HG02623 (cell line): ENCODE data around the gene AMPD1.

Experiments
- ATAC-seq: cut with Tn5 transposase; IDR thresholded peaks from one replicate; pipeline ENCODE4 v1.9.1; 2021; ENCODE audit warnings: moderate library complexity; ENCODE audit not compliant: unreplicated experiment

Gene AMPD1

DNA sequence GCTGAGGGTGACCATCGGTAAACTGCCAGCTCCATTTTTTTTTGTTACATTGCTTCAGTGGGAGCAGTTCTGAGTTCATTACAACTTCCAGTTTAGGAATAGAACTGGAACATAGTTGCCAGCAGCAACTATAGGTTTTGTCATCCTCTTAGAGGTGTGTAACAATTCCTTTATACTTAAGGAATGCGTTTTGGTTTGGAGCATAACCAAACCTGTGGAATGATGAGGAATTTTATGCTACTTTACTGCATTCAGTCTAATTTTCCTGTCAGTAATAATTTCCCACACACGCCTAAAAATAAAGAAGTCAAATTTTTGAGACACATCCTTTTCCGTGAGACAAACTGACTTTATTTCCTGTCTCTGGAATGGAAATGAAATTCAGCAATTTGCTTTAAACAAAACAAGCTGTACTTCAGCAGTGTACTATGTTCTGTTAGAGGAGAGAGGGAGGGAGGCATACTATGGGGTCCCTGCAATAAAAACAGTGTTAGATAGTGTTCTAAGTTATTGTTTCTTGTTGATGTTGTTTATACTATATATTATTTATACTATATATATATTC lies 4.8 kb upstream of the AMPD1 start:
- ATAC-seq, result no peak

DNA sequence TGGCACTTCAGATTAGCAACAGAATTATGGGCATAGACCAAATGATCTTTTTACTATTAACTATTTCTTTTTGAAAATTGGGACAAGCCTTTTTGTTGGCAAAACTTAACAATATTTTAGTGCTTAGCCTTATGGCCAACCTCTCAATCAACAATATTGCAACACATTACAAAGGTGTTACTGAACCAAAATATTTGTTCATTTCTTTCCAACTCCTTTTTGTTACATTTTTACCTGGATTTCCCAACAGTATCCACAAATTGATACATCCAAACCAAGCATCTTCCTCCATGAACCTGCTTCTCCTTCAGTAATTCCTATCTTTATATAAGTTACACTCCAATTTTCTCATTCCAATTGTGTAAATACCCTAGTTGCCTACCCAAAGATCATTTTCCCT lies 1.5 kb upstream of the AMPD1 start:
- ATAC-seq, result no peak

DNA sequence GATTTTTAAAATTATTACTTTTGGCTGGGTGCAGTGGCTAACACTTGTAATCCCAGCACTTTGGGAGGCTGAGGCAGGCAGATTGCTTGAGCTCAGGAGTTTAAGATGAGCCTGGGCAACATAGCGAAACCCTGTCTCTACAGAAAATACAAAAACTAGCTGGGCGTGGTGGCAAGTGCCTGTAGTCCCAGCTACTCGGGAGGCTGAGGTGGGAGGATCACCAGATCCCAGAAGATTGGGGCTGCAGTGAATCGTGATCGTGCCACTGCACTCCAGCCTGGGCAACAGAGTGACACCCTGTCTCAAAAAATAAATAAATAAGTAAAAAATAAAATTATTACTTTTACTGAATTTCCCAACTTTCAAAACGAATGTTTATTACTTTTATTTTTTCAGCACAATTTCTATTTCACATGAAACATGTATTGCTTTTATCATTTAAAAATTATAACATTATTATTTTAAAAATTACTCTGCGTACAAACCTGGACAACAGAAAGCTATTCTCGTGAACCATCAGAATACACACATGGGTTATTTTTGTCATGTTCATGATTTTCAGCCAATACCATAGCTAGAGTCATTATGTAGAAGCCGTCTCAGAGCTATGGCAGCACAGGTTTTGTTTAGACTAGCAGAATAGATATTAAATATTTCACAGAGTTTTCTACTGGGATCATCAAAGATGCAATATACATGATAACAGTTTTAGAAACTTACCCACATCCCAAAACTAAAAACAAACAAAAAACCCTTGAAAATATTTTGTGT lies 621 bp downstream of the AMPD1 start:
- ATAC-seq, result no peak

DNA sequence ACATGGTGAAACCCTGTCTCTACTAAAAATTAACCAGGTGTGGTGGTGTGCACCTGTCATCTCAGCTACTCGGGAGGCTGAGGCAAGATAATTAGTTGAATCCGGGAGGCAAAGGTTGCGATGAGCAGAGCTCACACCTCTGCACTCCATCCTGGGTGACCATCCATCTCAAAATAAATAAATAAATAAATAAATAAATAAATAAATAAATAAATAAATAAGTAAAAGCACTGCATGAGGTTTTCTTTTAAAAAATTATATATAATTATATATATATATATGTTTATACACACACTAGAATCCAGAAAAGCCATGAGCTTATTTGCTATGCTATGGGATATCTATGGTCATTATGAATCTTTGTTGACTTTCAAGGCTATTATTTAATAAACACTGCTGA lies 2.4 kb downstream of the AMPD1 start:
- ATAC-seq, result no peak

DNA sequence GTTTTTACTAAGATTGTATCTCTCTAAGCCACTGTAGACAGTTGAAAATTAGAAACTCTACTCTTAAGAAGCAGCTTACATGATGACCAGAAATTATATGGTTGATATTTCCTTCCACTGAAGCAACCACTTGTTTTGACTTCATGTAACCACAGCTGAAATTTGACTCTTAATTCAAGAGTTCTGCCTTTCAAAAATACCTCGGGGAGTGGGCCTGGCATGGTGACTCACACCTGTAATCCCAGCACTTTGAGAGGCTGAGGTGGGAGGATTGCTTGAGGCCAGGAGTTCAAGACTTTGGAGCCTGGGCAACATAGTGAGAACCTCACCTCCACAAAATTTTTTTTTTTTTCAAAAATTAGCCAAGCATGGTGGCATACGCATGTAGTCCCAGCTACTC lies 4.3 kb downstream of the AMPD1 start:
- ATAC-seq, result no peak

DNA sequence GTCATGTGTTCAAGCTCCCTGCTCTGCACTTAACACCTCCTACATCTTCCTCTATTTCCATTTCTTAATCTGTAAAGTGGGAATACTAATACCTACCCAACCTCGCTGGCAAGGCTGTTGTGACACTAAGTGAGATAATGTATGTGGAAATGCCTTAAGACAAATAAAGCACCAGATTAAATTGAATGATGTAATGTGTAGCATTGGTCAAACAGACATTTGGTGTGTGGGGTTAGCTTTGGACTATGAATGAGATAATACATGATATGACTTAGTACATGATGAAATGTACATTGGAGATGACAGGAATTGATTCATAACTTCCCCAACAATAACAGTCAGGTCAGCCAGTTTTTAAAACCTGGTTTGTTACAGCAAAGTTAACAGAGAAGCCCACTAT lies 5.2 kb downstream of the AMPD1 start:
- ATAC-seq, result no peak

DNA sequence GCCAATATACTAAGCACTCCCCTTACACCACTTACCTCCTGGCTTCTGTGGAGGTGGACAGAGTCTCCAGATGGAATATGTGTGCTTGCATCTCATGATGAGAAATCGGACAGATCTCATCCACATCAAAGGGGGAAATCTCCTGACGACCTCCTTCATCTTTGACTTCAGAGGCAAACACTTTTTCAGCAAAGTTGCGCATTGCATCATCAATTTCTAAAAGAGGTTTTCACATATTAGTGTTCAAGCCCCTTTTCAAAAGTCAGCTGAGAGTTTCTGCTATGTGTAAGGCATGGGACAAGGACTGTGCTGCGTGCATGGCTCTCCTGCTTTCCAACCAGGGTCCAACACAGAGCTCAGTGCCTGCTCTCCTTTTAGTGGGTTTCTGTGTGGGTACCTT lies 6.8 kb downstream of the AMPD1 start:
- no peak for ATAC-seq

DNA sequence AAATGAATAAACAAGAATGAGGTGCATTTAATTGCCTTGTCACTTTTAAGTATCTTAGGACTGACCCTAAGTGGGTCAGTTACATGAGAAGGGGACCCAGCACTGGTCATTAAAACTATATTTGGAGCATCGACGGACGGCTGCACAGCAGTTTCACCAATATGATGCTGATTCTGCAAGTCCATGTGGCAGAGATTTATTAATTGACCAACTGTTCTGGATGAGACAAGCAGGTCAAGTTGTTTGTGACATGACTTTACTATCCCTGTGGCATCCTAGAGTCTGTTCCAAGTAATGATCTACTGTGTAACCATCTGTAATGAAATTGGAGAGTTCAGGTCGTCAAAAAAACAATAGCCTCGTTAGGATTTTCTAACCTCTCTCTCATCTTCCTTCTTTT lies 9.5 kb downstream of the AMPD1 start:
- ATAC-seq, result no peak

DNA sequence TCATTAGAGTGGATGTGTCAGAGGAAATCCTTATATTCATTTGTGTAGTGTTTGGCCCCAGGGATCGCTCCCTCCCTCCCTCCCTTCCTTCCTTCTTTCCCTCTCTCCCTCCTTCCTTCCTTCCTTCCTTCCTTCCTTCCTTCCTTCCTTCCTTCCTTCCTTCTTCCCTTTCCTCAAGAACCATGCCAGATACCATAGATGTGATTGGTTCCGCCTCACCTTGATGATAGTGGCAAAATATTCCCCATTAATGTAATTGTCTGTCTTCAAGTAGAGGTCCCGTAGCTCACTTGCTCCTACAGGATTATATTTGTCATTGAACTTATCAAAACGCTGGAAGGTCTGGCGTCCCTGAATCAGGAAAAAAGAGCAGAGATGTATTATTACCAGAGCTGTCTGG lies 17.7 kb downstream of the AMPD1 start:
- no peak for ATAC-seq

DNA sequence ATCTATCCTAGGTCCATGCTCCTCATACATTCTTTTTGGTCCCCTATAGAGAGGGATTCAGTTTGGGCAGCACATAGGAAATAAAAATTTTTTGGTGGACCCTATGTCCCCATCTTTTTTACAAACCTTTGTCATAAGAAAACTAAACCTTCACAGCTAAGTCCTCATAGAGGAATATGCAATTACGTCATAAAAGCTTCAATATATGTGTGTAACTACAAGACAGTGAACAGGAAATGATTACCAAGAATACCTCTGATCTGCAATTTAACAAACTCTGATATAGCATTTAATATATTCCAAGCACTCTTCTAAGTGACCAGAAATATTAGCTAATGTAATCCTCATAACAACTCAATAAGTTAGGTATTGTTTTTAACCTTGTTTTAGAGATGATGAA lies 19.2 kb downstream of the AMPD1 start:
- ATAC-seq, result no peak

DNA sequence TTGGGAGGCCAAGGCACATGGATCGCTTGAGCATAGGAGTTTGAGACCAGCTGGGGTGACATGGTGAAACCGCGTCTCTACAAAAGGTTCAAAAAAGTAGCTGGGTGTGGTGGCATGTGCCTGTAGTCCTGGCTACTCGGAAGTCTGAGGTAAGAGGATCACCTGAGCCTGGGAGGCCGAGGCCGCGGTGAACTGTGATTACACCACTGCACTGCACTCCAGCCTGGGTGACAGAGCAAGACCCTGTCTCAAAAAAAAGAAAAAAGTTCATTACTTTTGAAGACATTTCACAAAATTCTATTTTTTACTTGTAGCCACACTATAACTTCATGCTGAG lies 23.4 kb downstream of the AMPD1 start:
- no peak for ATAC-seq

DNA sequence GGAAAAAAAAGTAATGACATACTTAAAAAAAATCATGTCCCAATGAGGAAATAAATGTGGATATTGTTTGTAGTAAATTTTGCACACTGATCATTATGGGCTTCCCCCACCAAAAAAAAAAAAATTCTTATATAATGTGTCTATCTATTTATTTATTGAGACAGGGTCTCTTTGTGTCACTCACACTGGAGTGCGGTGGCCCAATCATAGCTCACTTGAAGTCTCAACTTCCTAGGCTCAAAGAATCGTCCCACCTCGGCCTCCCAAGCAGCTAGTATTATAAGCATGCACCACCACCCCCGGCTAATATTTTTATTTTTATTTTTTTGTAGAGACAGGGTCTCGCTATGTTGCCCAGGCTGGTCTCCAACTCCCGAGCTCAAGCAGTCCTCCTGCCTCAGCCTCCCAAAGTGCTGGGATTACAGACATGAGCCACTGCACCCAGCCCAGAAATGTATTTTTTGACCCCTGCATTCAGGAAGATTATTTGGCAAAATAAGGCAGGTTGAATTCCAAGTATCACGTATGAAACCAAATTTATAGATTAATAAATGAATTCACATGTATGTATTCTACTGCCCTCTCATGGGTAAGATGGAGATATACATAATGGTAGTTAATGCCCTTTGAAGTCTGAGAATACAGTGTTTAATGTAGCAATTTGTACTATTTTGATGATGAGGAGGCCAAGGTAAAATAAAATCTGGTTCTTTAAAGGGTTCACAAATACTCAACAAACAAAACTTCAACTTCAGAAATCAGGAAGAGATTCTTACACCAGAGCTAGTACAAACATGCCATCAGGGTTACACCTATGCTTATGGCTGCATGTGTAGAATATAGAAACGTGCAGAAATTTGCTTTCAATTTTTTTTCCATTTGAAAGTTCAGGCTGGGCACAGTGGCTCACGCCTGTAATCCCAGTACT lies 24.1 kb downstream of the AMPD1 start:
- ATAC-seq, result no peak

DNA sequence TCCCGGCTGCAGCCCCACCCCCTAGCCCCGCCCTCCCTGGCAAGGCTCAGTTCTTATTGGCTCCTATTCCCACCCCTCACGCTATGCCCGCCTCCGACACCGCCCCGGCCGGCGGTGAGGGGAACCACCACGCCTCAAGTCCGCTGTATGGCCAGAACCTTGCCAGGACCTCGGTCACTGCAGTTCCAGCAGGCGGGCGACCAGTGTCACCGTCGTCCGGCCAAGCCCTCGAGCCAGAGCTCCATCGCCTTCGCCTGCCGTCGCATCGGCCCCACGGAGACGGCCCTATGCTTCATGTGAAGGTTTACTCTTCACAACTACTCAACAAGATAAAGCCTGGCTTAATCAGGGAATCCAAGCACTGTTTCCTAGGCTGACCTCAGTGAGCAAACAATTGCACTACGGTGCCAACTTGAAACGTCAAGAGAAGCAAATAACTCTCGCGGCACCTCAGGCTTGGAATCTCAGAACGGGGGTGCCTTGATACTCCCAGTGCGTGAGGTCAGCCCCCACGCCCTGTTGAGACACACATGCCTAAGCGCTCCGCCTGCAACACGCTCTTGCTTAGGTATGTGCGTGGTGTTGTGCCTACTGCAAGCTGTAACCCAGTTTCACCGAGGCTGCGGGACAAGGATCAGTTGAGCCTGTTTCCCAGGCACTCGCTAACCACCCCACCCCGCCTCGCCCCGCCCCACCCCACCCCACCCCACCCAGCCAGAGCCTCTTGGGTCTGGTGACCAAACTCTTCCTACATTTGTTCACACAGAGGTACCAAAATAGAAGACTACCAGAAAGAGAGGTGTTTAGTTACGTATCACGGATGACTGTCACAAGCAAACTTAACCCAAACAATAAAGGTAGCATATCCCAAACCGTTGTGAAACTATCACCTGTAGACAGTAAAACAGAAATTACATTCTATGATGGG lies 25.0 kb downstream of the AMPD1 start:
- peak; percentile 99 for ATAC-seq

DNA sequence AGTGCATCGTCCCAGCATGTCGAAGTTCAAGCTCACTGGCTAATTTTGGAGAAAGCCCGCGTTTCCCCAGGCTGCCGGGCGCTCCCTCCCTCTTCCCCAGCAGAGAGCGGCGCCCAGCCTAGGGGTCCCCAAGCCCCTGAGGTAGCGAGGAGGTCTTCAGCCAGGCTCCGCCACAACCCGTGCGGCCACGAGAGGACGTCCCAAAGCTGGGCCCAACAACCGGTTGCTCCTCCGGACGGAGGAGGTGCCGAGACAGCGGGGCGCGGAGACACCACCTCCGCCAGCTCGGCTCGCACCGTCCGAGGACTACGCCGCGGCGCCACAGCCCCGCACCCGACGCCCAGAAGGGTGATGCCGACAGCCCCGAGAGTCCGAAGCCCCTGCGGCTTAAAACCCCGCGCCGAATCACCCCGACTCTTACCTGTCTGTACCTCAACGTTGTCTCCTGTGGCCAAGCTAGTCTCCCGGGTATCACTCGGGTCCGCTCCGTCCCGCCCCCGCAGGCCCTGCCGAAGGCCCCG lies 25.7 kb downstream of the AMPD1 start, which contains the start of gene DENND2C:
TSS of gene DENND2C (minus strand) at position 488 of the 521 bp plus-strand sequence. CDS start 44,065 bp downstream, outside the sequence.
- peak; percentile 51 for ATAC-seq

DNA sequence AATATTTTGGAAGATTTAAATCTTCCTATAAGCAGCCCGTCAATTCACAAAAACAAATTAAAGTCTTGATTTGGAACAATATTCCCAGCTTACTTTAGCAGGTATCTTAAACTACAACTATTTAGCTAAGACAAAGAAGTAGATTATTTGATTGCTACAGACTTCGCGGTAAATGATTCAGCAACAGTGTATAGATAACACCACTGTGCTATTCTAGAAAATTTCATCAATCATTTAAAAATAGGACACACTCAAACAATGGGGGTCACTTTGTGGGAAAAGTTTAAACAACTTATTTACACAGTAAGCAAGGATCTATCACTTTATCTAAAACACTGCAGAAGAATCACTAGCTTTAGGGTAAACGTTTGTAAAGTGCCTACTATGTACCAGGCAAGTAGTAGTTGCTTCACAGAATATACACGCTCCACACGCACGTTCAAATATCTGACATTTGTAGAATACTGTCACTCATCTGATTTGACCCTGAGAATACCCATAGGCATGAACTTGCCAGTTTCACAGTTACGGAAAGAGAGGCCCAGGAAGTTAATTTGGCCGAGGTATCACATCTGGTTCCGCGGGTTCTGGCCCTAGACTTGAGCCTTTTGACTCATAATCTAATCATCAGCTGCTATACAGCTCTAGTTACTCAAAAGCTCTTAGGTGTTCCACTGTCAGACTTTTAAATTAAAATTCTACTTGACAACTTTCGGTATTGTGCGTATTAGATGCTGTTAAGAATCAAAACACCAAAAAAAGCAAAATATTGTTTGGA lies 26.4 kb downstream of the AMPD1 start:
- no peak for ATAC-seq

DNA sequence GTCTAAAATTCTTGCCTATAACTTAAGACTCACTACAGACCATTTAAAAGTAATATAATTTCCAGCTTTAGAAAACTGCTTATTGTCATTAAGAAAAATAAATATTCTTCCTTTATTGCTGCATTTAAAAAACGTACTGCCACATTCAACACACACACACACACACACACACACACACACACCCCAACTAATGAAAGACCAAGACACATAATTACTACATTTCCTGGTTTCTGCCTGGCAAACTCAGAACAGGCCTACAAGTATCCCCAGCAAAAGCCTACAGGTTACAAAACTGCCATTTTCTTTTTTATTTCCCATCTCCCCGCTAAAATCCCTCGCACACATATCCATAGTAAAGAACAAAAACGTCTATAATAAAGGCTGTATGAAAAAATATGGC lies 27.0 kb downstream of the AMPD1 start:
- no peak for ATAC-seq

DNA sequence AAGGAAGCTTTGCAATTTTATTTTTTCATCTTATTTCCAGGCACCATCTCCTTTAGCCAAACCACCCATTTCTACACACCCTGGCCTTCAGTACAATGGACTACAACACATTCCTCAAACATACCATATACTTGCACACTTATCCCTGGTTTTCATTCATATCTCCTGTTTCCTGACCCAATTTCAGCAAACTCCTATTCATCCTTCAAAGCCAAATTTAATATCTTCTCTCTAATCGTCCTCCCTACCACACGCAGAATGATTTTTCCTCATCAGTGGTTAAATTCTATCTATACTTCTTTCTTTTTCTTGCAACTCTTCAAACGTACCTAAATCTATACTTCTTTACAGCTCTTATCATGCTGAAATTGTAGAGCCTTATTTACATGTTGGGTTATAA lies 28.4 kb downstream of the AMPD1 start:
- ATAC-seq, result no peak

DNA sequence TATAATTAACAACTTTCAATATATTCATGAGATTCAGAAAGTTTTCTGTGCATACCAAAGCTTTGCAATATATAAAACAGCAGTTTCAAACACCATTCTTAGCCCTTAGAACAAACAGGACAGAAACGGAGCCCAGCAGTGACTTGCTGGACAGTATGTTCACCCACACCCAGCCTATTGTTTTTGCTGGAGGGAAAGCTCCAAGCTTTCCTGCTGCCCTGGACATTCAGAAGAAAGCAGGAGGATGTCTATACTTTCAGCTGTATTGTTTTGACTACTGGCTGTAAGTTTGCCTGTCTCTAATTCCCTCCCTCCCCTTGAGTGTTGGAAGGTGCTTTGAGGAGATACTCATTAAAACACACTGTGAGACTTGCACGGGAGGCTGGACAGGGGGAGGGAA lies 35.1 kb downstream of the AMPD1 start:
- no peak for ATAC-seq

DNA sequence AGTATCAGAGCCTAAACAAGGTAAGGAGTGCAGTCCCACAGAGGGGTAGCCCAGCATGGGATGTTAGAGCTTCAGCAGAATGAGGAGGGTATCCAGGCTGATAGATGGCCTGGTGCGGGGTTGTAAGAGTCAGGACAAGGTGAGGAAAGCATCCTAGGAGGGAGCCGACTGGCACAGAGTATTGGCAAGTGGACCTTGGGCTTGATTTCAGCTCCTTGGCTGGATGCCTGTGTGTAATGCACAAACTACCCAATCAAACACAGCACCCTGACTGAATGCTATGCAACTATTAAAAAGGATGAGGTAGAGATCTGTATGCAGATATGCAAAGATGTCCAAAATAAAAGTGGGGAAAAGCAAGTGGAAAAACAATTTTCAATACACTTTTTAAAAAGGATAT lies 43.5 kb downstream of the AMPD1 start:
- no peak for ATAC-seq

DNA sequence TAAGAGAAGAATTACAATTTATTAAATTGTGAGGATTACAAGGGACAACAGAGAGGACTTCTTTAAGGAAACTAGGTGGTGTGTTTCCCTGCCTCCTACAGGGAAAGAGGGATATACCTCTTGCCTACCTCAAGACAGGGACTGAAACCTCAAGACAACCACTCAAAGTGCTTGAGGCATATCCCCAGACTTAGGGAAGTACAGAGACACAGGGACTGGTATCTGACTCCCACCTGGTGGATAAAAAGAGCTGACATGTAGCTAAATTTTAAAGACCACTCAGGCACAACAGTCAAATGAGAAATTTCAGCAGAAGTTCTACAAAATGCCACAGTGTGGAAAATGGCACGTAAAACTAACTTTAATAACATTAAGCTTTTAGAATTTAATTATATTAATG lies 46.8 kb downstream of the AMPD1 start:
- no peak for ATAC-seq
